Activated naive CD4-positive, alpha-beta T cell treated with anti-CD3 and anti-CD28 coated beads, Interleukin-2, amount 50 U/mL, for 72 hours (primary cell): Measurements from ENCODE around the gene DLST. TPM values are rescaled to one million over a fixed set of nuclear protein-coding genes. Genes with fewer than 3 reads are reported as not detected.
A peak's percentile ranks its signal among the peaks of the same experiment; 100 is the strongest.

Source experiments
- ATAC-seq, 2 donors: fragments of 150-1000 bp; cut with Tn5 transposase; 2 replicates each; pipeline ENCODE4 v1.10.0; 2021; ENCODE audit warnings: mild to moderate bottlenecking in 2 of 2, moderate library complexity in 2 of 2
- DNase-seq, 2 donors: peaks; one replicate each; pipeline ENCODE4 v3.0.0; 2021 to 2022; ENCODE audit warnings: low spot score in 2 of 2
- H3K27ac Mint-ChIP-seq, 2 donors: one replicate each; pipeline ENCODE4 v1.8.0; 2022; ENCODE audit warnings: mild to moderate bottlenecking in 2 of 2, mixed read lengths in 2 of 2
- H3K36me3 Mint-ChIP-seq, 2 donors: one replicate each; pipeline ENCODE4 v1.8.0; 2022; ENCODE audit warnings: mixed read lengths in 2 of 2
- H3K9me3 Mint-ChIP-seq, 2 donors: one replicate each; pipeline ENCODE4 v1.8.0; 2022; ENCODE audit warnings: mixed read lengths in 2 of 2
- total RNA-seq, 2 donors: library from RNA; stranded (reverse); gene quantifications; one replicate each; pipeline ENCODE4 v1.2.3, GENCODE V29; 2022

DLST gene
- total RNA-seq, 2 donors from 2014 or later = 125 to 135 TPM

DNA sequence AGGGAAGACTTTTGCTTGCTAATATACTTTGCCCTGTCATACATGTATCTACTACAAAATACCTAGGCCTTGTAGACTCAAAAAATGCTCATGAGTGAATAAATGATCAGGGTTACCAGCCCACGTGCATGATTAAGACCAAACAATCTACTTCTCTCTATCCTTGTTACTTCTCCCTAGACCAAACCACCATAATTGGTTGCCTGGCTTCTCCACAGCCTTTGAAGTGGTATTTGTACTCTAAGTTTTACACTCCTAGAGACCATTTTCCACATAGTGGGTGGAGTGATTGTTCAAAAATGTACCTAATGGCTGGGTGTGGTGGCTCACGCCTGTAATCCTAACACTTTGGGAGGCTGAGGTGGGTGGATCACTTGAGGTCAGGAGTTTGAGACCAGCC is 55.5 kb downstream of the DLST start:
- ATAC-seq = peak; percentile 26 to 50
- Mint-ChIP-seq H3K36me3 (peaks cover 4 to 6% of the 10 kb centered on the region in 2 donors), H3K9me3 (peaks cover 7% of the 10 kb centered on the region in 2 donors), H3K27ac (peak overlapping the region in 1 of 2 donors; percentile 75)
- no peak for DNase-seq

DNA sequence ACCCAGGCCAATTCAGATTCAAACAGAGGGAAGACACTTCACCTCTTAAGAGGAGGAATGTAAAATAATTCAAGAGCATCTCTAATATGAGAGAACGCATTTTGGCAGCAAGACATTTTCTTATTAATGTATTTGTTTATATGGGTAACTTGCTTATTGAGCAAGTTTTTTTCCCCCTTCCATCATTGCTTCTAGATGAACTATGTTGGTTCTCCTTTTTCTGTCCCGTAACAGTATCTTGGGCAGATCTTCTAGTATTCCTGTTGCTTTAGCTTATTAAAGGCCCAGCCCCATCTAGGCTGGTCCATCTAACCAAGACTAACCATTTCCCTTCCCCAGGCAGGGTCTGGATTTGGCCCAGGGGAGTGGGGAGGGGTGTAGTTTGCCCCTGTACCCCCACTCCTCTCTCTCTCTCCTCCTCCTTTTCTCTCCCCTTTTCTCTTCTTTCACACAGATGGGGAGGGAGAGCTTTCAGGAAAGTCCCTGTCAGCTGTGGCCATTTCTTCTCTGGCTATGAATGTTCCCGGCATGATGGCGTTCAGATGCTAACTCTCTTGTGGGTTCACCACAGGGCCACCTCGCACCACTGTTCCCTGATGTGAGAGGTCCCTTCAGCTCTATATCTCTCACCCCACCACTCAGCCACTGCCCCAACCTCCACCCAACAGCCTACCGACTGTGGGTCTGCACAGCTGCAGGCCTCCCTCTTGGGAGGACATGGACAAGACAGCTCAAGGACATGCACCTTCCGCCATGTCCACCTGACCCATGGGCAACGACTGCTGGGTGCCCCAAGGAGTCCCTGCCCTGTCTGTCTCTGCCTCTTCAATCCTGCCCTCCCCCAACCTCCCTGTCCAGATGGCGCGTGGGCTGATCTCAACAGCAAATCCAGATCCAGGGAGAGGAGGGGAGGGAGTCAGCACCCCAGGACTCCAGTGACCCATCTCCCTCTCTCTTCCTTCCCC is 57.1 kb downstream of the DLST start:
- peak overlapping the region in 1 of 2 donors; percentile 58 for H3K27ac Mint-ChIP-seq
- ATAC-seq (no peak), DNase-seq (no peak)
- peaks cover 4 to 6% of the 10 kb centered on the region in 2 donors for H3K36me3 Mint-ChIP-seq
- H3K9me3 Mint-ChIP-seq = peaks cover 7% of the 10 kb centered on the region in 2 donors

DNA sequence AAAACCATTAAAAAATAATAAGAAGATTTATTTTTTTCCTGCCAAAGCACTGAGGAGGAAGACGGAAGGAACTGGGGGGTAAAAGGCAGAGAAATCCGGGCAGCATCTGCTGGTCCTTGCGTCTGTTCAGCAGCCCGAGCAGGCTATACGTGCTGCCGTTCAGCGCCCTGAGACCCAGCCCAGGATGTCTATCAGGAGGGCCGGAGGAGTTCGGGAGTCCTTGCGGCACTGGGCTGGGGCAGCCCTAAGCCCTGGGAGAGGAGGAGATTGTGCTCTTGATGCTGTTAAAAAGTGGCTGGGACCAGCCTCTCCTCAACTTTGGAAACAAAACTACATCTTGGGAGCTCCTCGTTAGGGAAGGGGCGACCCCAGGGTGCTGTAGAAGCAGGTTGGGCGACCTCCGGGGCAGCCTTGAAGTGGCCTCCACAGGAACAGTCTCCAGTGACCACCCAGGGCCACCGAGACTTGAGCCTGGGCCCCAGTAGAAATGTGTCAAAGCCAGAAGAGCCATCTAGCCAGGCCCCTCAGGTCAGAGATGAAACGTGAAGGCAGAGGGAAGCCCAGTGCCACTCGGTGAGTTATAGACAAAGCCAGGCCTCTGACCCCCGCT is 59.3 kb downstream of the DLST start:
- H3K27ac Mint-ChIP-seq = peak overlapping the region; percentile 87 to 91
- peaks cover 4 to 6% of the 10 kb centered on the region in 2 donors for H3K36me3 Mint-ChIP-seq
- peaks cover 7% of the 10 kb centered on the region in 2 donors for H3K9me3 Mint-ChIP-seq
- DNase-seq = no peak
- ATAC-seq = peak in 1 of 2 donors; percentile 8

DNA sequence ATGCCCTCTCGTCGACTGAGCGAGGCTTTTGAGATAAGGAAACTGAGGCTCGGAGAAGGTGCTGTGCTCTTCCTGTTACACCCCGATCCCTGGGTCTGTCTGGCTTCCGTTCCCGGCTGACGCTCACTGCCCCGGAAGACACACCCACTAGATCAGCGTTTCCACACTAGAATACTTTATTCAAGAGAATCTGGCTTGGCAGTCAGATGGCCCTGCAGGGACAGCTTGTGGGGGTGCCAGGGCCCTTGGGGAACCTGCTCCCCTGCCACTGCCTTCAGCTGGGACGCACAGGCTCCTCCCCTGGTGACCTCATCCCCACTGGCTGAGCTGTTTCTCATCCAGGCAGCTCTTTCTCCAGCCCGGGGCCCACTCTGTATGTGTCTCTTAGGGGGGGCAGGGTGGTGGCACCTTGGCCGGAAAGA is 60.0 kb downstream of the DLST start:
- DNase-seq = peak; percentile 62 to 77
- peak; percentile 75 to 83 for ATAC-seq
- peaks cover 7% of the 10 kb centered on the region in 2 donors for H3K9me3 Mint-ChIP-seq
- peaks cover 4 to 6% of the 10 kb centered on the region in 2 donors for H3K36me3 Mint-ChIP-seq
- H3K27ac Mint-ChIP-seq = peak overlapping the region; percentile 87 to 91

DNA sequence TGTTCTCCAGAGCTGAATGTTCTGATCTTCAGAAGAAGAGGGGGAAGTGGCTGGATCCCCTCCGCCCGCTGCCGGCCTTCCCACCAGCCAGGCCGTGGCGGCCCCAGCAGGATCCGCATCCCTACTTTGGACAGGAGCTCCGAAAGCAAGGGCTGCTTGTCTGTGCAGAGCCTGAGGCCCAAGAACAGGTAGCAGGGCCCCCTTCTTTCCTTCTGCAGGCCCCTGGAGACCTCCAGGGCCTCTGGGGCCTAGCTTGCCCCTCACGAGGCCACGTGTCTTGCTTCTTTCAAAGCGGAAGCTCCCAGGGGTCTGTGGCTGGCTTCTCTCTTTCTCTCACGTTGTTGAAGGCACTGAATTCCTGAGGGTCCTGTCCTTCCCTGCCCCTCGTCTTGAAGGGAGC is 60.5 kb downstream of the DLST start:
- H3K36me3 Mint-ChIP-seq = peaks cover 4 to 6% of the 10 kb centered on the region in 2 donors
- peak in 1 of 2 donors; percentile 1 for ATAC-seq
- no peak for DNase-seq
- H3K9me3 Mint-ChIP-seq = peaks cover 7% of the 10 kb centered on the region in 2 donors
- peak overlapping the region; percentile 87 to 91 for H3K27ac Mint-ChIP-seq

DNA sequence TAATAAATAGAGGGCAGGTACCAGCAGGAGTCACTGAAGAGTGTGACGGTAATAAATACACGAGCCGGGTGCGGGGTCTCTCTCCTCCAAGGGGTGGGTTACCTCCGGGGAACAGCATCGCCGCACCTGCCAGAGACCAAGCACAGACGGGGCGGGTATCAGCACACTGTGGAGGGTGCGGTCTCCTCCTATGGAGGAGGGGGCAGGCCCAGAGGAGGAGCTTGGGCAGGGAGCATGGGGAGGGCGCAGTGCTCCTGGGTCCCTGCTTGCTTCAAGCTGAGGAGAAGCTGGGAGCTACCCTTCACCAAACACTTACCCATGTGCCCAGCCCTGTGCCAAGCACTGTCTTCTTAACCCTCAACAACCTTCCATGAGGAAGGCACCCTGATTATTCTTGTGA is 60.9 kb downstream of the DLST start:
- H3K27ac Mint-ChIP-seq = peak overlapping the region; percentile 87 to 91
- peaks cover 7% of the 10 kb centered on the region in 2 donors for H3K9me3 Mint-ChIP-seq
- ATAC-seq (peak in 1 of 2 donors; percentile 37), DNase-seq (no peak)
- H3K36me3 Mint-ChIP-seq = peaks cover 4 to 6% of the 10 kb centered on the region in 2 donors

DNA sequence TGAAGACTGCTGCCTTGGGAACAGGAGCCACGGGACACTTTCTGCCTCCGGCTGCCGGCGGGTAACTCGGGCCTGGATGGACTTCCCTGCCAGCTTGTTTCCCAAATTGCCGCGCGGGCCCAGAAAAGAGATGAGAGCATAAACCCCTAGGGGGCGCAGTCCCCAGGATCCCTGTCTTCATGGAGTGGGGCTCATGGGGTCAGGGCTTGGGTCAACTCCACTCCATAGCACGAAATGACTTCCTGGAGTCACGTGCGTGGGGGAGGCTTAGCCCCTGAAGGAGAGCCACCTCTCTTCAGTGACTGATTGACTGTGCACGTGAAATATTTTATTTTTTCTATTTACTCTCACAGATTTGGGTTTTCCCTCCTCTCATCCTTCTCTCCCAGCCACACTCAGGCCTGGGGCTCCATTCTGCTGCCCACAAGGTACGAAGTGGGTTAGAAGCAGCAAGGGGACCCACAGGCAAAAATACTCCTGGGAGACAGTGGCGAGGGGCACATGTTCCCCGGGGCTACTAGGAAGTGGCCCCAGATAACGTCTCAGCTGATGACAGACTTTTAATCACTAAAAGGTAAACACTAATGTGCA is 63.6 kb downstream of the DLST start:
- DNase-seq = peak in 1 of 2 donors; percentile 66
- no peak for ATAC-seq
- H3K9me3 Mint-ChIP-seq = no peaks in the 10 kb centered on the region
- H3K36me3 Mint-ChIP-seq = peaks cover 0 to 4% of the 10 kb centered on the region in 2 donors
- H3K27ac Mint-ChIP-seq = no peak overlapping the region

DNA sequence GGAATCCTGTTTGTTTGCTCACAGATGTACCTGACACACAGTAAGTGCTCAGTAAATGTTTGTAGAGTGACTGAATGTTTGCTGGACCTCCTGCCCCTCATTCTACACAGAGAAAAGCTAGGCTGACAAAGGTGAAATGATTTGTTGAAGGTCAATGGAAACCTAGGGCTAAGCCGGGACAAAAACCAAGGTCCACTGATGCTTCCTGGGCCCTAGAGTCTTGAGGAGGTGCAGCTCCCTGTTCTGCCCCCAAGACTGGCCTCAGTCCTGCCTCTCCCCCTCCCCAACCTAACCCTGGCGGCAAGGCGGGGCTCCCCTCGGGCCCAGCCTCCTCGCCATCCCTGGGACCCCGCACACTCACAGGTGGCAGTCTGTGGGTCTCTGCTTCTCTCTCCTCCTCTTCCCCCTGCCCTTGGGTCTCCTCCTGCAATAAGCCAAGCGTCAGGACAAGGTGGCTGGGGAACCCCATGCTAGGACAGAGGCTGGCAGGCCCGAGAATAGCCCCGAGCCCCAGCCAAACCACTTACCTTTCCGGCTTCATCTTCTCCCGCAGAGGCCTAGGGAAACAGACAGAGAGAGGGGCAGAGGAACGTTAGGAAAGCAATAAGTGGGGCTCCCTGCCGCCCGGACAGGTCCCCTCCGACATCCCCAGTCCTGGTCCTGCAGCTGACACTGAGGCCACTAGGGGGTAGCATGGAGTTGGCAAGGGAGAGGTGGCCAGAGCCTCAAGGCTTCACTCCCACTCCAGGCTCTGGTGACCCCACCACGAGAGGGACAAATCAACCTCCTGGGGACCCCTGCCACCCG is 64.3 kb downstream of the DLST start:
- Mint-ChIP-seq H3K36me3 (peaks cover 0 to 4% of the 10 kb centered on the region in 2 donors), H3K9me3 (no peaks in the 10 kb centered on the region), H3K27ac (peak overlapping the region; percentile 78 to 87)
- peak; percentile 61 to 81 for ATAC-seq
- DNase-seq = peak; percentile 79 to 88

DNA sequence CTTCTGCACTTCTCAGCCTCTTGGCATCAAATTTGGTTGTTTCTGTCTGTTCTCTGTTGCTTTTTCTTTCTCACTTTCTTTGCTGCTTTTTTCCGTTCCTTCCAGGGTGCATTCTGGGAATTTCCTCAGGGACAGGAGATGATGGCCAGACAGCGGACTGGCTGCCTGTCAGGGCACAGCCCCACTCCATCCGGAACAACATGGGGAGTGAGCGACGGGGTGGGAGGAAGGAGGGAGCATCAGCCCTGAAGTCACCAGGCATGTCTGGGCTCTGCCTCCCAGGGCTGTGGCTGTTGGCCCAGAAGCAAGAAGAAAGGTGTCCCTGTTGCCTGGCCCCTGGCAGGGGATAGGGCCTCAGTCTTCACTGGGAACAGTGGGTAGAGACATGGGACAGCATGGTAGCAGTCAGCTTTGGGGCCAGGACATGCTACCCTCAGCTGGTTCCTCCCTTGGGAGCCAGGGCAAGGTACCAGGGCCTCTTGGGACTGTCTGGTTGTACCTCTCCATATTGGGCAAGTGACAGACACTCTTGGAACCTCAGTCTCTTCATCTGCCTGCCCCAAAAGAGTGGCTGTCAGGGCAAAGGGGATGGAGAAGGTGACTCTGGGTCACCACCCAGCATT is 65.1 kb downstream of the DLST start:
- no peak for DNase-seq
- H3K9me3 Mint-ChIP-seq = no peaks in the 10 kb centered on the region
- no peak for ATAC-seq
- H3K27ac Mint-ChIP-seq = peak overlapping the region; percentile 78 to 87
- peaks cover 0 to 2% of the 10 kb centered on the region in 2 donors for H3K36me3 Mint-ChIP-seq

DNA sequence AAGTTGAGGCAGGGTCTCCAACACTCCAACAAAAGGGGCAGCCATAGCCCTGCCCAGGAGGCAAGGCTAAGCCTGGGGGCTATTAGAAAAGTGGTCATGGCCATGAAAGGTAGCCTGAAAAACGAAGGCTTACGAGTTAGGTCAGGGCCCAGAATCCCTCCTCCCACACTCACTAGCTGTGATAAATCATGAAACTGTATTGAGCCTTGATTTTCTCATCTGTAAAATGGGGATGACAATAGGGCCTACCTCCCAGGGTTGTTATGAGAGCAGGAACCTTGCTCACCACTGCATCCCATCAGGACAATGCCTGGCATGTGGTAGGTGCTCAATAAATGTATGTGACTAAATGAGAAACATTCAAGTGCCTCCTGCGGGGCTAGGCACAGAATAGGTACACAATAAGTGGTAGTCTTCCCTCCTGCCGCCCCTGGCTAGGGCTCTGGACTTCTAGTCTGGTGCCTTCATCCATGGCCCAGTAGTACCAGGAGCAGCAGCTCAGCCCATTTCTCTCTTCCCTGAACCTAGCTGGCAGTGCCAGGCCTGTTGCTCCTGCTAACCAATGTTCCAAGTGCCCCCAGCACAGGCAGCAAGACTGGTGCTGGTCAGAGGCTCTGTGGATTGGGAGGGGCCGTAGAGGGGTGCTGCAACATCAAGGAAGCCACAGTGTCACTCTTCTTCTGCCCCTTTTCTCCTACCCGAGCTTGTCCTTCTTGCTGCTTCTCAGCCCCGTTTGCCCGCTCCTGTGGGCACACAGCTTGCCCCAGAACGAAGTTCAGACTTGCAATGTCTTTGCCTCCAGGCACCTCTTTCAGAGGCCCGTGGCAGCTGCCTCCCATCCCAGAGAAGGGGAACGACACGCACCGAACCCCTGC is 65.9 kb downstream of the DLST start:
- ATAC-seq (no peak), DNase-seq (no peak)
- H3K27ac Mint-ChIP-seq = no peak overlapping the region
- no peaks in the 10 kb centered on the region for H3K36me3 Mint-ChIP-seq
- no peaks in the 10 kb centered on the region for H3K9me3 Mint-ChIP-seq

DNA sequence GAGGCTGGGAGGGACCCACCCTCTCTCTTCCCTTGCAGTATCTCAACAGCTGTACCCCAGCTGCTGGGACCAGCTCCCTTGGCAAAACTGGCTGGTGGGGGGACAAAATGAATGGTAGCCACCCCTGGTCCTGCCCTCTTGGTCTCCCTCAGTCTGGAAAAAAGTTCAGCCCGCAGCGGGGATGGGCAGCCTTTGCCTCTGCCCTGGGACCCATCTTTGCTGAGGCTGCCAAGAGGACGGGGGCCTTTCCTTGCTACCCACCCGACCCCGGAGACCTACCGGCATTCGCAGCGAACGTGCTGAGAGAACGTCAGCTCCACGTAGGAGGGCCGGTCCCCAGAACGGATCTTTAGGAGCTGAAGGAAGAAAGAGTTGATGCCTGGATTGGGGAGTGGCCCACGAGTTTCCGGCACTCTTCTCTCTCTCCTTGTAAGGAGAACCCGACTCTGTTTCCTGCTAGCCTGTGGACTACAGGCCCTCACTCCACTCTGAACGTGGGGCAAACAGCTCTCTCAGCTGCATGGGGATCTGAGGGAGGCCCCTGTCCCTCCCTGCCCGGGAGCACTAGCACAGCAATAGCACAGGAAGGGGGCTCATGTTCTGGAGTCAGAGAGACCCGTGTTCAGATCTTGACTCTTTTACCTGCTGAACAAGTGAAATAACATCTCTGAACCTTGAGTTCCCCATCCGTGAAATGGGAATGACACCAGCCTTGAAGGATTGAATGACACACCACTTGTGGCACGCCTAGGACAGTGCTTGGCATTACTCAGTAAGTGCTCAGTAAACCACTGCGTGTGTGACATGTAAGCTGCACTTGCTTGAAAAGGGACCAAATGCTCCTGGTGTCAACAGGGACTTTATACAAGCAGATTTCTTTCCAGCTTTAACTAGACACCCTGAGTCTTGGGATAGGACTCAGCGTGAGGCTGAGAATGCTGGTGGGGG is 66.8 kb downstream of the DLST start:
- no peaks in the 10 kb centered on the region for H3K9me3 Mint-ChIP-seq
- DNase-seq (no peak), ATAC-seq (no peak)
- H3K36me3 Mint-ChIP-seq = no peaks in the 10 kb centered on the region
- no peak overlapping the region for H3K27ac Mint-ChIP-seq

DNA sequence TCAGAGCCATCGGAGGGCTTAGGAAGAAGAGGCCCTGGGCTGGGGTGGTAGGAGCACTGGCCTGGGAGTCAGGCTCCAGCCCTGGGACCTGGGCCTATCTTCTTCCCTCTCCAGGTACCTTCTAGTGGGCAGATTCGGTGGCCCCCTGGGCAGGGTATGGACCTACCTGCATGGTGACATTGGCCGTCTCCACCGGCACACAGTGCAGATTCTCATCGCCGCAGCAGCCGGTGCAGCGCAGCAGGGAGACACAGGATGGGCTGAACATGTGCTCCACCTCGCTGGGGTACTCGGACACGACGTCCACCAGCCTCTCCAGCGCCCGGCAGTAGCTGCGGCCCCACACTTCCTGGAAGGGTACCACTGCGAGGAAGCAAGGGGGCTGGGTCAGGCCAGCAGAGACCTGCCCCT is 67.5 kb downstream of the DLST start:
- Mint-ChIP-seq H3K36me3 (no peaks in the 10 kb centered on the region), H3K27ac (no peak overlapping the region), H3K9me3 (no peaks in the 10 kb centered on the region)
- ATAC-seq (no peak), DNase-seq (no peak)

DNA sequence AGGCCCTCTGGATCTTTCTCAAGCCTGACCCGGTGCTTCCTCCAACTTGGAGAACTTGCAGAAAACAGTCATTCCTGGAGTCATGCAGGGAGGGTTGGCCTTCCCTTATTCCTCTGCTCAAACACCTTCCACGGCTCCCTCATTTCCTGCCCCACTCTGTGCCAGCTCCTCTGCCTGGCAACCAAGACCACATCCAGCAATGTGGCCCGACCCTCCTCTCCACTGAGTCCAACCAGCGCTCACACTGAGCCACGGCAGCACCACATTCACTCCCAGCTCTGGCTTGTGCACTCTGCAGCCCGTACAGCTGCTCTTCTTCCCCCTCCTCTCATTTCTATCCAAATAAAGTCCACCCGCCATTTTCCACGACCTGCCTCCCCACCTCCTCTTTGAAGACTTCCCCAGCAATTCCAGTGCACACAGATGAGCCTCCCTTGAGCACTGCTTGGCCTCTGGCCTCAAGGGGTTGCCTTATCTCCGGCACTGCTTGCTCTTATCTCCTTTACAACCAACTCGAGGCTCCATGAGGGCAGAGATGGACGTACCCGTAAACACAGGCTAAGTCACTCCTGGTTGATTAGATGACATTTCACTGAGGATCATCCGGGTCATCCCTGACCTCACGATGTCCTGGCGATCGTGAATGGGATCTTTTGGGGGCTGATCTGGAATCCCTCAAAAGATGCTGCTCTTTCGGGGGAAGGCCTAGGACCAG is 68.3 kb downstream of the DLST start:
- Mint-ChIP-seq H3K36me3 (no peaks in the 10 kb centered on the region), H3K9me3 (no peaks in the 10 kb centered on the region), H3K27ac (peak overlapping the region in 1 of 2 donors; percentile 91)
- ATAC-seq (no peak), DNase-seq (no peak)
